Stimulated activated naive CD8-positive, alpha-beta T cell treated with anti-CD3 and anti-CD28 coated beads, Interleukin-15, amount 100 ng/mL, for 72 hours (primary cell): Measurements from ENCODE around the gene SIPA1L3.

Experiments
- ATAC-seq: fragments of 150-1000 bp; cut with Tn5 transposase; 2 replicates; pipeline ENCODE4 v1.10.0; 2021; ENCODE audit warnings: mild to moderate bottlenecking, moderate library complexity
- DNase-seq, 2 donors: peaks; one replicate each; pipeline ENCODE4 v3.0.0; 2021 to 2022
- H3K27ac Mint-ChIP-seq, 2 donors: one replicate each; pipeline ENCODE4 v1.8.0; 2022; ENCODE audit warnings: mild to moderate bottlenecking in 2 of 2, mixed read lengths in 2 of 2, moderate library complexity in 2 of 2
- H3K27me3 Mint-ChIP-seq: one replicate; pipeline ENCODE4 v1.8.0; 2022; ENCODE audit warnings: mixed read lengths
- H3K4me1 Mint-ChIP-seq: one replicate; pipeline ENCODE4 v1.8.0; 2022; ENCODE audit warnings: mild to moderate bottlenecking, mixed read lengths
- H3K4me3 Mint-ChIP-seq, 2 donors: one replicate each; pipeline ENCODE4 v1.8.0; 2022; ENCODE audit warnings: mild to moderate bottlenecking in 2 of 2, mixed read lengths in 2 of 2, moderate library complexity in 1 of 2
- H3K9me3 Mint-ChIP-seq, 2 donors: one replicate each; pipeline ENCODE4 v1.8.0; 2022; ENCODE audit warnings: mixed read lengths in 2 of 2

SIPA1L3 gene

DNA sequence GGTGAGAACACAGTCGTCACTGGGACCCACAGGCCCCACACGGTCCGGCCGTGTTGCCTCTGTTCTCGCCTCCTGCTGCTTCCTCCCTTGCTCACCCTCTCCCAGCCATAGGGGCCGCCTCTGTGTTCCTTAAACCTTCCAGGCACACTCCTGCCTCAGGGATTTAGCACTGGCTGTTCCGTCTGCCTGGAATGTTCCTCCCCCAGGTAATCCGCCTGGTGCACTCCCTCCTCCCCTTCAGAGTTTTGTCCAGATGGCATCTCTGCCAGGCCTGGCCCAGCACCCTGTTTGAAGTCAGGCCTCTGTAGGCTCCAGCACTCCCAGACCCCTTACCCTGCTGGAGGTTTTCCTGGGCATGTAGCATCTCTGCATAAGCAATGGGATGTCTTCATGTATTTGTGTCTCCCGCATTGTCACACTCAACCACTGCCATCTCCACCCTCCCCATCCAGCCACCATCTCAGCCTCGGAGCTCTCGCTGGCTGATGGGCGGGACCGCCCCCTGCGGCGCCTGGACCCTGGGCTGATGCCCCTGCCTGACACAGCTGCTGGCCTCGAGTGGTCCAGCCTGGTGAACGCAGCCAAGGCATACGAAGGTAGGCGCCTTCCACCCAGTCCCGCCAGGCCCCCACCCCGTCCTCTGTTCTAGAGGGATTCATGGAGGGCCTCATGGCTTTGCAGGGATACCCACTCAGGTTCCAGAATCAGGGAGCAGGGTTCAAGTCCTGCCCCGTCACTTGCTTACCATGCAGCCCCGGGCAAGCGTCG is 291.1 kb downstream of the SIPA1L3 start:
- H3K9me3 Mint-ChIP-seq, result peaks cover 6 to 16% of the 10 kb centered on the region in 2 donors
- ATAC-seq (no peak), DNase-seq (no peak)
- no peaks in the 10 kb centered on the region for H3K27me3 Mint-ChIP-seq
- no peaks in the 10 kb centered on the region for H3K4me1 Mint-ChIP-seq
- H3K4me3 Mint-ChIP-seq, result no peak overlapping the region
- no peak overlapping the region for H3K27ac Mint-ChIP-seq

GRCh38 chr19:38199340-38199739 is 292.3 kb downstream of the SIPA1L3 start:
- H3K27ac Mint-ChIP-seq, result no peak overlapping the region
- no peaks in the 10 kb centered on the region for H3K27me3 Mint-ChIP-seq
- H3K4me1 Mint-ChIP-seq, result no peaks in the 10 kb centered on the region
- no peak overlapping the region for H3K4me3 Mint-ChIP-seq
- H3K9me3 Mint-ChIP-seq, result peaks cover 6 to 16% of the 10 kb centered on the region in 2 donors
- DNase-seq (no peak), ATAC-seq (no peak)

GRCh38 chr19:38201731-38202130 is 294.7 kb downstream of the SIPA1L3 start:
- Mint-ChIP-seq H3K27ac (no peak overlapping the region), H3K9me3 (no peaks in the 10 kb centered on the region), H3K27me3 (no peaks in the 10 kb centered on the region), H3K4me3 (no peak overlapping the region), H3K4me1 (no peaks in the 10 kb centered on the region)
- no peak for DNase-seq
- ATAC-seq, result no peak

DNA sequence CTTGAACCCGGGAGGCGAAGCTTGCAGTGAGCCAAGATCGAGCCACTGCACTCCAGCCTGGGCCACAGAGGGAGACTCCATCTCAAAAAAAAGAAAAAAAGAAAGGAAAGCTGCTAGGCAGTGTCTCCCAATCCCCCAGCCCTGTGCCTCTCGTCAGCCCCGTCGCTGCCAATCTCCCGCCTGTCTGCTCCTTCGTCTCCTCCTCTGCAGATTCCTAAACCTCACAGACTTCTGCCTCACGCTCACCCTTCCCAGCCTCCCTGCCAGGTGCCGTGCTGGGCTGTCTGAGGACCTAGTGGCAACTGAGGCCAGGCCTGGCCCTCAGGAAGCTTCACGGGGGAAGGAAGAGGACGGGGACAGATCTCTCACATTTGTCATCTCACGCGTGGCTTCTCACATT is 295.5 kb downstream of the SIPA1L3 start:
- no peaks in the 10 kb centered on the region for H3K27me3 Mint-ChIP-seq
- no peak overlapping the region for H3K4me3 Mint-ChIP-seq
- DNase-seq, result no peak
- no peaks in the 10 kb centered on the region for H3K9me3 Mint-ChIP-seq
- ATAC-seq, result no peak
- no peak overlapping the region for H3K27ac Mint-ChIP-seq
- no peaks in the 10 kb centered on the region for H3K4me1 Mint-ChIP-seq

GRCh38 chr19:38203197-38203596 is 296.2 kb downstream of the SIPA1L3 start:
- Mint-ChIP-seq H3K9me3 (no peaks in the 10 kb centered on the region), H3K27ac (no peak overlapping the region), H3K4me1 (no peaks in the 10 kb centered on the region), H3K27me3 (peaks cover 2% of the 10 kb centered on the region), H3K4me3 (no peak overlapping the region)
- ATAC-seq (no peak), DNase-seq (no peak)

GRCh38 chr19:38204096-38204495 is 297.1 kb downstream of the SIPA1L3 start:
- ATAC-seq, result no peak
- no peak overlapping the region for H3K4me3 Mint-ChIP-seq
- no peaks in the 10 kb centered on the region for H3K9me3 Mint-ChIP-seq
- peaks cover 11% of the 10 kb centered on the region for H3K27me3 Mint-ChIP-seq
- no peak overlapping the region for H3K27ac Mint-ChIP-seq
- no peak for DNase-seq
- H3K4me1 Mint-ChIP-seq, result no peaks in the 10 kb centered on the region

DNA sequence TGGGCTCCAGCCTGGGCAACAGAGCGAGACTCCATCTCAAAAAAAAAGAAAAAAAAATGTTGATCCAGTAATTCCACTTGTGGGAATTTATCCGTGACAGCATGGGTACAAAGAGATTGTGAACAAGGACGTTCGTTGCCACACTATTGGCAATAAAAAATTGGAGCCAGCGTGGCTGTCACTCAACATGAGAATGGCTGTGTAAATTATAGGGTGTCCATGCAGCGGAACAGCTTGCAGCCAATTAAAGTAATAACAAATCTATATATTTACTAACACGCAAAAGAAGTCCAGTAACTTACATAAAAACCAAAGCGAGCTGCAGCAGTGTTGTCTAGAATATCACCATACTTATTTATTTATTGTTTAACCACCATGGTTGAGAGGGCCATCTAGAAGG is 297.7 kb downstream of the SIPA1L3 start:
- no peak overlapping the region for H3K4me3 Mint-ChIP-seq
- H3K27me3 Mint-ChIP-seq, result peaks cover 18% of the 10 kb centered on the region
- ATAC-seq (no peak), DNase-seq (no peak)
- no peaks in the 10 kb centered on the region for H3K9me3 Mint-ChIP-seq
- peaks cover 3% of the 10 kb centered on the region for H3K4me1 Mint-ChIP-seq
- H3K27ac Mint-ChIP-seq, result no peak overlapping the region

GRCh38 chr19:38206006-38206745 is 299.2 kb downstream of the SIPA1L3 start:
- peaks cover 18% of the 10 kb centered on the region for H3K4me1 Mint-ChIP-seq
- no peak for DNase-seq
- H3K9me3 Mint-ChIP-seq, result no peaks in the 10 kb centered on the region
- no peak for ATAC-seq
- peak overlapping the region in 1 of 2 donors; percentile 57 for H3K27ac Mint-ChIP-seq
- H3K4me3 Mint-ChIP-seq, result no peak overlapping the region
- H3K27me3 Mint-ChIP-seq, result peaks cover 32% of the 10 kb centered on the region

- H3K27me3 Mint-ChIP-seq, result peaks cover 40% of the 10 kb centered on the region
- peaks cover 23% of the 10 kb centered on the region for H3K4me1 Mint-ChIP-seq
- ATAC-seq (no peak), DNase-seq (no peak)
- H3K27ac Mint-ChIP-seq, result no peak overlapping the region
- H3K4me3 Mint-ChIP-seq, result no peak overlapping the region
- no peaks in the 10 kb centered on the region for H3K9me3 Mint-ChIP-seq
Measured at GRCh38 chr19:38206928-38207327, 299.9 kb downstream of the SIPA1L3 start.

DNA sequence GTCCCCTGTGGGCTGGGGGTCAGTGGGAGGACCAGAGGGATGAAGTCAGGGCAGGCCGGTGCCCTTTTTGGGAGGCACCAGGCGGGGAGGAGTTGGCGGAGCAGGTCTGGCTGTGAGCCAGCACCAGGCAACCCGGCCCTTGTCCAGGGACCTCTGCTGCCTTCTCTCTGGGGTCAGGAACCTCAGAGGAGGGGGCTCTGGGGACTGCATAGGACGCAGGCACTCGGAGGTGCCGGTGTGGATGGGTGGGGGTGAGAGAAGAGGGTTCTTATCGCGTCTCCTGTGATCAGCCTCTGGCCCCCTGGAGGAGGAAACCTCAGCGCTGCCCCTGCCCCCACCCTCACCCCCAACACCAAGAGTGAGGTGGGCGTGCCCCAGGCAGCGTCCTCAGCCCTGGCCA is 300.5 kb downstream of the SIPA1L3 start:
- Mint-ChIP-seq H3K4me3 (no peak overlapping the region), H3K27me3 (peaks cover 46% of the 10 kb centered on the region), H3K9me3 (no peaks in the 10 kb centered on the region), H3K27ac (no peak overlapping the region), H3K4me1 (peaks cover 23% of the 10 kb centered on the region)
- no peak for DNase-seq
- no peak for ATAC-seq

DNA sequence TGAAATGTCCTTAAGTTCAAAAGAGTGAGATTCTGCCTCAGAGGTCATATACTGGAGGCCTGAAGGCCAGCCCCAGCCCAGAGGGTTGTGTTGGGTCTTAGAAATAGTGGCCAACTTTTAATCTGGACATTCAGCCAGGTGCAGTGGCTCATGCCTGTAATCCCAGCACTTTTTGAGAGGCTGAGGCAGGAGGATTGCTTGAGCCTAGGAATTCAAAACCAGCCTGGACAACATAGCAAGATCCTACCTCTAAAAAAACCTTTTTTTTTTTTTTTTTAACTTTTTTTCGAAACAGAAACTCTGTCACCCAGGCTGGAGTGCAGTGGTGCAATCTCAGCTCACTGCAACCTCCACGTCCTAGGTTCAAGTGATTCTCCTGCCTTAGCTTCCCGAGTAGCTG is 301.6 kb downstream of the SIPA1L3 start:
- Mint-ChIP-seq H3K4me1 (peaks cover 29% of the 10 kb centered on the region), H3K27me3 (peaks cover 53% of the 10 kb centered on the region), H3K27ac (no peak overlapping the region), H3K4me3 (no peak overlapping the region), H3K9me3 (peaks cover 0 to under 1% of the 10 kb centered on the region in 2 donors)
- no peak for ATAC-seq
- no peak for DNase-seq

DNA sequence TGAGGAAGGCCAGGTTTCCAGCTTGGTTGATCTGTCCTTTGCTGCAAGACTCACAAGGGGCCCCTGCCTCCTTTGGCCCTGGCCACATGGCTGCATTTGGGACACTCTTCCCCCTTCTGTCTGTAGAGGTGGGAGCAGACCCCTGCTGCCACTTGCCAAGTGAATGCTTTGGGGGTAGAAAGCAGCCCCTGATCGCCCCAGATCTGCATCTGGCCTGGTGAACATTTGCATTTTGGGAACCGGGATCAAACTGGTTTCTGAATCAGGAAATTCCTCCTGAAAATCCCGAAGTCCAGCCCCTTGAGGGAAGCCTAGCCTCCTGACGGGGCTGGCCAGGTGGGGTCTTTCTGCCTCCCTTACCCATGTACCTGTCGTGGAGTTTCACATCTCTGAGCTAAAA is 302.1 kb downstream of the SIPA1L3 start:
- Mint-ChIP-seq H3K27ac (no peak overlapping the region), H3K27me3 (peaks cover 59% of the 10 kb centered on the region), H3K4me1 (peaks cover 34% of the 10 kb centered on the region), H3K9me3 (peaks cover 0 to 6% of the 10 kb centered on the region in 2 donors), H3K4me3 (no peak overlapping the region)
- ATAC-seq (no peak), DNase-seq (no peak)

DNA sequence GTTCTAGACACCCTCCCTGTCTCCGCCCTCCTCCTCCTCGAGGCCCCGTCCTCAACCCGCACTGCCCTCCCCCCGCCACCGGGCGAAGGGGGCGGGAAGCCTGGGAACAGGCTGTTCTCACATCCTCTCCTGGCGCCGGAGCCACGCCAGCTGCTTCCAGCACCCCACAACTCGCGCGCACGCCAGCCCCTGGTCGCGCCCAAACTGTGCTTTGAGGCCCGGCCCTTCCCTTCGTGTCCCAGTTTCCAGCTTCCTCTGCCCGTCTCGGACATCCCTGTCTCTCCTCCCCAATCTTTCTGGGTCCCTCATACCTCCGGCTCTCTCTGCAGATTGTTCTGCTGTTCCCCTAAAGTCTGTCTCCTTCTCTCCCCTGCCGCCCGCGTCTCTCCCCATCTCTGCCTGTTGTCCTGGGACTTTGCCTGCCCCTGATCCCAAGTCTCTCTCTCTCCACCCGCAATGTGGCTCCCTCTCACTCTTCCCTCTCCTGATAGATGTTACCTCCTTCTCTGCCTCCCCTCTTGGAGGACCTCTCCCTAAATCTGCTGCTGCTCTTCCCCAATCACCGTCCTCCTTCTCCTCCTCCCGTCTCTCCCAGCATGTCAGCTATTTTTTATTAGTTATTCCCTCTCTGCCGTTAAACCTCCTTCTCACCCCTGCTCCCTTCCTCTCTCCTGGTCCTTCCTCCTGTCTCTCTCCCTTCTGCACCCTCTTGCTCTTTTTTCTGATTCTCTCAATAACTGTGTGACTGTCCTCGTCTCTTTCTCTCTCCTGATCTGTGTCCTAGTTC is 302.9 kb downstream of the SIPA1L3 start:
- no peak for DNase-seq
- H3K4me3 Mint-ChIP-seq, result no peak overlapping the region
- peaks cover 40% of the 10 kb centered on the region for H3K4me1 Mint-ChIP-seq
- H3K9me3 Mint-ChIP-seq, result peaks cover 0 to 7% of the 10 kb centered on the region in 2 donors
- ATAC-seq, result no peak
- peaks cover 65% of the 10 kb centered on the region for H3K27me3 Mint-ChIP-seq
- H3K27ac Mint-ChIP-seq, result peak overlapping the region in 1 of 2 donors; percentile 59

DNA sequence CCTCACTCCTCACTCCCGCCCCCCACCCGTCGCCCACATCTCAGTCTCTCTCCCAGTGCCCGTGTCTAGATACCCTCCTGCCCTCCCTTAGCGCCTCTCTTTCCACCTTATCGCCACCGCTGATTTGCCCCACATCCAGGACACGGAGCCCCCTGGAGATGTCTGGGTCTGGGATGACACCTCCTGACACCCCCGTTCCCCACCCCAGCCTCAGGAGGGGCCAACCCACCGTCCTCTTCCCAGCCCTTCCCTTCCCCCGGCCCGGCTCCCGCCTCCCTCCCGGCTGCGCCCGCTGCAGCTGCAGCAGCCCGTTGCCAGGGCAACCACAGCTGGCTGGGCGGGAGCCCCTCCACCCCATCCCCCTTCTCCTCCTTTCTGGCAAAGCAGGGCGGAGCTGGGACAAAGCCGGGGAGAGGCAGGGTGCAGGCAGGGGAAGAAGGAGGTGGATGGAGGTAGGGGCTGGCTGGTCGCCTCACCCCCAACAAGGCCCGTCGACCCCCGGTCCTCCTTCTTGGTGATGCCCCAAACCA is 303.5 kb downstream of the SIPA1L3 start:
- Mint-ChIP-seq H3K4me3 (peak overlapping the region in 1 of 2 donors; percentile 41), H3K4me1 (peaks cover 40% of the 10 kb centered on the region), H3K27ac (no peak overlapping the region), H3K9me3 (peaks cover 0 to 7% of the 10 kb centered on the region in 2 donors), H3K27me3 (peaks cover 66% of the 10 kb centered on the region)
- ATAC-seq, result no peak
- no peak for DNase-seq

DNA sequence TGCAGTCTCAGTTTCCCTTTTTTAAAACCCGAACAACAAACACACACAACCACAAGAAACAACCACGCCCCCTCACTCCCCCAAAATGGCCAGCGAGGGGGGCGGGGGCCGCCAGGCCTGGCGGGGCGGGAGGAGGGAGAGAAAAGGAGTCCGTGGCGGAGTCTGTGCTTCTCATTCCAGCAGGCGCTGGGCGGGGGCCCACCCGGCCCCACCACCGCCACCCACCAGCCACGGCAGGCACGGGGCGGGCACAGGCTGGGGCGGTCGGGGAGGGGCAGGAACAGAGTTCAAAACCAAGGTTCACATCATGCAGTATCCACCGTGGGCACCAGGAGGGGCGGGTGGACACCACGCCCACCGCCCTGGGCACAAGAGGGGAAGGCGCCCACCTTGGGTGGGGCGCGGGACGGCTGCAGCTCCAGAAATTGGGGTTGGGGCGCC is 304.2 kb downstream of the SIPA1L3 start:
- Mint-ChIP-seq H3K27ac (no peak overlapping the region), H3K4me1 (peaks cover 40% of the 10 kb centered on the region), H3K9me3 (peaks cover 0 to 7% of the 10 kb centered on the region in 2 donors), H3K27me3 (peaks cover 73% of the 10 kb centered on the region), H3K4me3 (peak overlapping the region in 1 of 2 donors; percentile 41)
- no peak for DNase-seq
- ATAC-seq, result no peak
